ENCODE measurements around the gene MESP2. TPM values are rescaled to one million over a fixed set of nuclear protein-coding genes. Genes with fewer than 3 reads are reported as not detected.

The MESP2 gene
- total and polyA plus RNA-seq, 2 of the 13 experiments (the other 11 are each of a cell fraction or from before 2014, with no cell fraction given), result not detected

- in situ Hi-C loops (cut with HindIII; ENCODE audit: extremely low pct_ligation_motif_present, low pct_unique_long_range_greater_than_20kb) (loop anchor here (25.0 kb wide), 1 partner anchor 337 kb away; no protein-coding TSS in a partner anchor), intact Hi-C loops (cut with micrococcal nuclease; ENCODE audit: unreplicated experiment) (no loop called here)
- 67% methylated on average over 11 of the region's 41 CpGs for WGBS (ENCODE audit: low lambda C conversion rate)
- Histone ChIP-seq H3K36me3 (replicated peaks in 1 of 2; ENCODE audit: control insufficient read depth in 1 of 2, insufficient read depth in 2 of 2, low read length in 2 of 2) (no peaks in the 10 kb centered on the region), H3K79me2 (ENCODE audit: insufficient read depth, low read length) (no peaks in the 10 kb centered on the region), H3K9ac (ENCODE audit: insufficient read depth, low read depth, low read length) (no peak overlapping the region), H3K9me3 (ENCODE audit: low read length) (no peaks in the 10 kb centered on the region), H3K27ac (ENCODE audit: extremely low read length, insufficient read depth, low read length) (no peak overlapping the region), H3K4me2 (ENCODE audit: low read depth, low read length) (peak overlapping the region; percentile 68), H3K4me1 (ENCODE audit: insufficient read depth, low read length) (peaks cover 8% of the 10 kb centered on the region), H2AFZ (ENCODE audit: low read length) (no peak overlapping the region), H3K4me3 (replicated peaks in 1 of 3; ENCODE audit: insufficient read depth in 1 of 3, low read depth in 2 of 3, low read length in 3 of 3) (peak overlapping the region in 1 of 3 experiments; percentile 71; a peak in 1 of 6 replicates), H3K27me3 (ENCODE audit: control insufficient read depth in 1 of 2, insufficient read depth in 2 of 2, low read length in 2 of 2) (peaks cover 13 to 48% of the 10 kb centered on the region in 2 experiments; a peak in 4 of 5 replicates), H4K20me1 (ENCODE audit: insufficient read depth, low read length) (no peaks in the 10 kb centered on the region)
- ATAC-seq (no peak), FAIRE-seq (no peak), DNase-seq (ENCODE audit: low spot score) (no peak)
- ChIA-PET POLR2A (interaction anchor here (1.0 to 1.6 kb wide), 2 partner anchors 10 to 11 kb away, joined by 3 to 4 read pairs; no protein-coding TSS in a partner anchor), CTCF (ENCODE audit: low intra/inter-chr PET ratio, low total read pairs) (no interaction called here)
- TF ChIP-seq PBX3 (CRISPR knock-in tag; IDR thresholded peaks at IDR 0.05; ENCODE audit: borderline replicate concordance) (no peak), DZIP1 (CRISPR knock-in tag; IDR thresholded peaks at IDR 0.05) (no peak), ZNF761 (CRISPR knock-in tag; conservative IDR thresholded peaks at IDR 0.05) (0 out of 2 replicates have a peak, but pooled peaks have one; percentile 5), ZNF3 (CRISPR knock-in tag; IDR thresholded peaks at IDR 0.05) (no peak)
- no TSS peak for BruUV-seq (replicated peaks)
Observed at GRCh38 chr15:89749951-89750559, 26.1 kb upstream of the MESP2 start.
